Naive thymus-derived CD8-positive, alpha-beta T cell (primary cell): ENCODE results near the gene SLC22A4. TPM values are rescaled to one million over a fixed set of nuclear protein-coding genes. Genes with fewer than 3 reads are reported as not detected.

ENCODE experiments used
- ATAC-seq, 2 donors: fragments of 150-1000 bp; cut with Tn5 transposase in 1 of 2; sonication (Bioruptor Pico), chemical (Tn5 transposase) in 1 of 2; 1 replicate in 1 of 2; 2 replicates in 1 of 2; pipeline ENCODE4 v1.10.0; 2021; ENCODE audit warnings: mild to moderate bottlenecking in 2 of 2, moderate library complexity in 2 of 2
- POLR2A ChIA-PET: fragments of 350-600 bp; sonication (Branson Sonifier 250); formaldehyde crosslinking; loops from one replicate; lab custom pipeline; 2021; ENCODE audit warnings: antibody characterized with exemption; lab: Charles Lee
- DNase-seq, 10 donors: peaks; one replicate each; pipeline versions ENCODE4 v3.0.0 to v3.0.0-alpha.2; 2020 to 2022
- H3K27ac Mint-ChIP-seq, 10 donors: one replicate each; pipeline ENCODE4 v1.8.0; 2020 to 2022; ENCODE audit warnings: mild to moderate bottlenecking in 10 of 10, mixed read lengths in 10 of 10, moderate library complexity in 4 of 10, inconsistent platforms in 1 of 10
- H3K27me3 Mint-ChIP-seq, 5 donors: one replicate each; pipeline ENCODE4 v1.8.0; 2021 to 2022; ENCODE audit warnings: mixed read lengths in 5 of 5
- H3K36me3 Mint-ChIP-seq, 3 donors: one replicate each; pipeline ENCODE4 v1.8.0; 2020 to 2022; ENCODE audit warnings: mixed read lengths in 3 of 3, mild to moderate bottlenecking in 2 of 3, inconsistent platforms in 1 of 3
- H3K4me1 Mint-ChIP-seq, 4 donors: one replicate each; pipeline ENCODE4 v1.8.0; 2021 to 2022; ENCODE audit warnings: mixed read lengths in 4 of 4
- H3K4me3 Mint-ChIP-seq, 10 donors: one replicate each; pipeline ENCODE4 v1.8.0; 2020 to 2022; ENCODE audit warnings: mild to moderate bottlenecking in 10 of 10, mixed read lengths in 10 of 10, moderate library complexity in 6 of 10, inconsistent platforms in 1 of 10
- H3K9me3 Mint-ChIP-seq, 9 donors: one replicate each; pipeline ENCODE4 v1.8.0; 2020 to 2022; ENCODE audit warnings: mixed read lengths in 9 of 9, mild to moderate bottlenecking in 3 of 9, inconsistent platforms in 1 of 9, moderate library complexity in 1 of 9
- polyA plus RNA-seq, 3 donors: library from polyadenylated mRNA; unstranded; fragments of 300-500 nt; fragmentation: Illumina TruSeq; gene quantifications; one replicate each; pipeline ENCODE4 v1.2.3, GENCODE V29; 2021
- total RNA-seq, 8 experiments: library from RNA in 2 of 8; stranded (reverse) in 2 of 8; gene quantifications; one replicate each; pipeline ENCODE4 v1.2.3 and lab custom pipeline; 2021 to 2026

Gene SLC22A4
- total and polyA plus RNA-seq, 5 experiments from 2014 or later = not detected

DNA sequence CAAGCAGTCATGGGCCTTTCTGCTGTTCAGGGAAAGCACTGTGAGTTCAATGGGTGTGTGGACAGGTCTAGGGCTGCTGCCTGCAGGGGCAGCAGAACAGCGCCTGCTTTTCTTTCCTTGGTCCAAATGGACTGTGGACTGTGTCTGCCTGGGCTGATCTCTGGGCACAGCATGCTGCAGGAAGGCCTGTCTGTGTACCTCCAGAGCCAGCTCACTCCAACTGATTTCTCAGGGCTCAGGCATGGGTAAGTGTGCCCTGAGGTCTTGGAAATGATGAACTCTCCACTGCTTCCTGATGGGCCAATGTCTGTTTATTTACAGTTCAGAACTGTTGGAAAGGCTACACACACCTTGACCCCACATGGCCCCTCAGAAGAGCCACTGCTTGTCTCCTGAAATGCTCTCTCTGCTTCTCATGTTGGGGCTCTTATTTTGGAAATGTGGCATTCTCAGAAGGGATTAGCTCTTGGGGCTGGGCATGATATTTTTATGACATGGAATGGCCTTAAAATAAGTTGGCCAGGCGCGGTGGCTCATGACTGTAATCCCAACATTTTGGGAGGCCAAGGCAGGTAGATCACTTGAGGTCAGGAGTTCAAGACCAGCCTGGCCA is 27.0 kb downstream of the SLC22A4 start:
- ATAC-seq = no peak
- Mint-ChIP-seq H3K27ac (no peak overlapping the region), H3K9me3 (no peaks in the 10 kb centered on the region), H3K4me3 (no peak overlapping the region), H3K27me3 (no peaks in the 10 kb centered on the region), H3K36me3 (peaks cover 4 to 33% (median 4%) of the 10 kb centered on the region in 3 donors), H3K4me1 (peaks cover 0 to 2% (median 0%) of the 10 kb centered on the region in 4 donors)
- POLR2A ChIA-PET = no interaction called here
- no peak for DNase-seq

DNA sequence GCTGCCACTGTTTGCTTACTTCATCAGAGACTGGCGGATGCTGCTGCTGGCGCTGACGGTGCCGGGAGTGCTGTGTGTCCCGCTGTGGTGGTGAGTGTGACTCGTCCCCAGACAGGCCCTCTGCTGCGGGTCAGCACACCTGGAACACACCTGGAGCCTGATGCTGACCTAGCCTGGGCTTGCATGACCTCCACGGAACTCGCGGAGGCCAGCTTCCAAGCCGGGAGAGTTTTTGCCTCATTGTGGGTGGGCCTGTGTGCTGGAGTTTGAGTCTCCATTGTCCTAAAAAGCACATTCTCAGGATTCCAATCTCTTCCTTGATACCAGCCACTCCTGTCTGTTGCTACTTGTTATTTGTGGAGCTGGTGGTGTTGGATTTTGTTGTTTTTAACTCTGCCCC is 28.1 kb downstream of the SLC22A4 start:
- Mint-ChIP-seq H3K9me3 (no peaks in the 10 kb centered on the region), H3K27me3 (no peaks in the 10 kb centered on the region), H3K36me3 (peaks cover 4 to 30% (median 4%) of the 10 kb centered on the region in 3 donors), H3K27ac (no peak overlapping the region), H3K4me3 (no peak overlapping the region), H3K4me1 (no peaks in the 10 kb centered on the region)
- DNase-seq (no peak), ATAC-seq (no peak)
- POLR2A ChIA-PET = no interaction called here

- Mint-ChIP-seq H3K4me1 (peaks cover 0 to 2% (median 0%) of the 10 kb centered on the region in 4 donors), H3K36me3 (peaks cover 4 to 34% (median 4%) of the 10 kb centered on the region in 3 donors), H3K27ac (no peak overlapping the region), H3K4me3 (no peak overlapping the region), H3K9me3 (no peaks in the 10 kb centered on the region), H3K27me3 (no peaks in the 10 kb centered on the region)
- POLR2A ChIA-PET = no interaction called here
- ATAC-seq (no peak), DNase-seq (no peak)
Observed at GRCh38 chr5:132323202-132323601, 29.0 kb downstream of the SLC22A4 start.

- peaks cover 0 to 2% (median 0%) of the 10 kb centered on the region in 4 donors for H3K4me1 Mint-ChIP-seq
- no peak overlapping the region for H3K27ac Mint-ChIP-seq
- POLR2A ChIA-PET = interaction anchor here (0.6 kb wide), 1 partner anchor 33 kb away, joined by 3 read pairs; no protein-coding TSS in a partner anchor
- ATAC-seq (no peak), DNase-seq (no peak)
- H3K27me3 Mint-ChIP-seq = no peaks in the 10 kb centered on the region
- peaks cover 4 to 36% (median 12%) of the 10 kb centered on the region in 3 donors for H3K36me3 Mint-ChIP-seq
- no peak overlapping the region for H3K4me3 Mint-ChIP-seq
- no peaks in the 10 kb centered on the region for H3K9me3 Mint-ChIP-seq
Observed at GRCh38 chr5:132325691-132326090, 31.5 kb downstream of the SLC22A4 start.

- Mint-ChIP-seq H3K9me3 (no peaks in the 10 kb centered on the region), H3K36me3 (peaks cover 3 to 44% (median 16%) of the 10 kb centered on the region in 3 donors), H3K4me3 (no peak overlapping the region), H3K4me1 (peaks cover 0 to 2% (median 0%) of the 10 kb centered on the region in 4 donors), H3K27me3 (no peaks in the 10 kb centered on the region), H3K27ac (no peak overlapping the region)
- POLR2A ChIA-PET = no interaction called here
- no peak for DNase-seq
- no peak for ATAC-seq
Observed at GRCh38 chr5:132327252-132327955, 33.2 kb downstream of the SLC22A4 start.

- Mint-ChIP-seq H3K27me3 (no peaks in the 10 kb centered on the region), H3K4me3 (no peak overlapping the region), H3K27ac (peak overlapping the region in 1 of 10 donors; percentile 63), H3K4me1 (peaks cover 0 to 6% (median 0%) of the 10 kb centered on the region in 4 donors), H3K36me3 (peaks cover 0 to 22% (median 12%) of the 10 kb centered on the region in 3 donors), H3K9me3 (no peaks in the 10 kb centered on the region)
- peak in 1 of 10 donors; percentile 1 for DNase-seq
- POLR2A ChIA-PET = interaction anchor here (1.1 kb wide), 1 partner anchor 12 kb away, joined by 3 read pairs; no protein-coding TSS in a partner anchor
- ATAC-seq = peak; percentile 57 to 61
Observed at GRCh38 chr5:132334812-132335211, 40.6 kb downstream of the SLC22A4 start.

- H3K27me3 Mint-ChIP-seq = no peaks in the 10 kb centered on the region
- DNase-seq = no peak
- POLR2A ChIA-PET = no interaction called here
- H3K4me1 Mint-ChIP-seq = peaks cover 0 to 6% (median 2%) of the 10 kb centered on the region in 4 donors
- H3K27ac Mint-ChIP-seq = peak overlapping the region in 1 of 10 donors; percentile 15
- no peak for ATAC-seq
- H3K9me3 Mint-ChIP-seq = no peaks in the 10 kb centered on the region
- peaks cover 0 to 22% (median 10%) of the 10 kb centered on the region in 3 donors for H3K36me3 Mint-ChIP-seq
- H3K4me3 Mint-ChIP-seq = no peak overlapping the region
Observed at GRCh38 chr5:132335402-132335801, 41.2 kb downstream of the SLC22A4 start.

DNA sequence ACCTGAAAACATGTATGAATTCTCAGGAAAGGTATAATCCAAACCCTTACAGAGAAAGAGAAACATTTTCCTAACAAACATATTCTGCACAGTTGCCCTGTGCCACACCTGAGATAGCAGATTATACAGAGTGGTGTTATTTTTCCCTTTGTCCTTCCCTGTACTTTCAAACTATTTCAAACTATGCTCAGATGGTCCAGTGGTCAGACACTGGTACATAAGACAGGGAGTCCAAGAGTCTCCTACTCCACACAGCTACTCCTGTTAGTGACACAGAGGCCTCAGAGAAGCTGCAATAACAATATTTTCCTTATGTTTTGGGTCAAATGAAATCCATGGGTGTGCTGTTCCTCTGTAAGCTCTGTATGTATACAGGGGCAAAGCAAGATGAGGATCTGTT is 45.3 kb downstream of the SLC22A4 start:
- Mint-ChIP-seq H3K36me3 (peaks cover 0 to 14% (median 10%) of the 10 kb centered on the region in 3 donors), H3K4me1 (peaks cover 0 to 6% (median 2%) of the 10 kb centered on the region in 4 donors), H3K27me3 (no peaks in the 10 kb centered on the region), H3K27ac (no peak overlapping the region), H3K4me3 (no peak overlapping the region), H3K9me3 (no peaks in the 10 kb centered on the region)
- POLR2A ChIA-PET = no interaction called here
- ATAC-seq (no peak), DNase-seq (no peak)

GRCh38 chr5:132342291-132343180 is 48.3 kb downstream of the SLC22A4 start:
- no peak overlapping the region for H3K4me3 Mint-ChIP-seq
- H3K4me1 Mint-ChIP-seq = peaks cover 0 to 4% (median 0%) of the 10 kb centered on the region in 4 donors
- POLR2A ChIA-PET = no interaction called here
- H3K9me3 Mint-ChIP-seq = peaks cover 0 to 6% (median 0%) of the 10 kb centered on the region in 9 donors
- H3K27ac Mint-ChIP-seq = no peak overlapping the region
- H3K27me3 Mint-ChIP-seq = no peaks in the 10 kb centered on the region
- H3K36me3 Mint-ChIP-seq = peaks cover 0 to 15% (median 12%) of the 10 kb centered on the region in 3 donors
- DNase-seq = no peak
- no peak for ATAC-seq

GRCh38 chr5:132344775-132345514 is 50.8 kb downstream of the SLC22A4 start:
- Mint-ChIP-seq H3K27me3 (no peaks in the 10 kb centered on the region), H3K4me1 (peaks cover 0 to 4% (median 0%) of the 10 kb centered on the region in 4 donors), H3K27ac (no peak overlapping the region), H3K4me3 (no peak overlapping the region), H3K9me3 (peaks cover 0 to 6% (median 0%) of the 10 kb centered on the region in 9 donors), H3K36me3 (peaks cover 5 to 31% (median 26%) of the 10 kb centered on the region in 3 donors)
- no peak for DNase-seq
- POLR2A ChIA-PET = no interaction called here
- ATAC-seq = no peak

- ATAC-seq (no peak), DNase-seq (no peak)
- peaks cover 0 to 3% (median 0%) of the 10 kb centered on the region in 9 donors for H3K9me3 Mint-ChIP-seq
- H3K4me1 Mint-ChIP-seq = peaks cover 0 to 9% (median 2%) of the 10 kb centered on the region in 4 donors
- H3K36me3 Mint-ChIP-seq = peaks cover 14 to 39% (median 32%) of the 10 kb centered on the region in 3 donors
- no peaks in the 10 kb centered on the region for H3K27me3 Mint-ChIP-seq
- POLR2A ChIA-PET = no interaction called here
- H3K27ac Mint-ChIP-seq = no peak overlapping the region
- no peak overlapping the region for H3K4me3 Mint-ChIP-seq
Observed at GRCh38 chr5:132353486-132353995, 59.3 kb downstream of the SLC22A4 start.
